Stomach (tissue), 9 donors: Measurements from ENCODE around the gene ME3. TPM values are rescaled to one million over a fixed set of nuclear protein-coding genes. Genes with fewer than 3 reads are reported as not detected.
A peak's percentile ranks its signal among the peaks of the same experiment; 100 is the strongest.

ENCODE experiments used
- DNase-seq, 2 donors: peaks; one replicate each; pipeline versions ENCODE4 v3.0.0 to v3.0.0-alpha.2; 2013 to 2019
- H3K27ac ChIP-seq, 5 donors: fragments of 200-600 bp in 4 of 5; sonication (generic) in 4 of 5; one replicate each; pipeline ENCODE4 v1.5.1; 2013 to 2019; ENCODE audit warnings: mild to moderate bottlenecking in 1 of 5, moderate library complexity in 1 of 5
- H3K27me3 ChIP-seq, 3 donors: fragments of 200-600 bp; sonication (generic); one replicate each; pipeline ENCODE4 v1.5.1; 2017 to 2019; ENCODE audit warnings: mixed run types in 1 of 3
- H3K36me3 ChIP-seq, 4 donors: fragments of 200-600 bp; sonication (generic); 1 replicate in 3 of 4; 2 replicates in 1 of 4; pipeline ENCODE4 v1.5.1; 2016 to 2019
- H3K4me1 ChIP-seq, 4 donors: fragments of 200-600 bp; sonication (generic); one replicate each; pipeline ENCODE4 v1.5.1; 2016 to 2019
- H3K4me3 ChIP-seq, 4 donors: fragments of 200-600 bp; sonication (generic) in 3 of 4; one replicate each; pipeline ENCODE4 v1.5.1; 2016 to 2019; ENCODE audit warnings: mild to moderate bottlenecking in 1 of 4
- H3K9me3 ChIP-seq, 4 donors: fragments of 200-600 bp; sonication (generic); one replicate each; pipeline ENCODE4 v1.5.1; 2016 to 2019
- EP300 ChIP-seq: sonication (generic); formaldehyde crosslinking; IDR thresholded peaks from one replicate; pipeline ENCODE4 v1.6.1; 2017; ENCODE audit warnings: antibody characterized with exemption
- POLR2A ChIP-seq, 4 donors: fragments of 450-650 bp; IDR thresholded peaks; one replicate each; pipeline ENCODE4 v1.6.1; 2016; ENCODE audit warnings: antibody characterized with exemption in 4 of 4, control low read depth in 2 of 4, mild to moderate bottlenecking in 1 of 4, moderate library complexity in 1 of 4
- POLR2AphosphoS5 ChIP-seq, 3 donors: sonication (generic); formaldehyde crosslinking; IDR thresholded peaks; one replicate each; pipeline ENCODE4 v1.6.1; 2016; ENCODE audit warnings: antibody characterized with exemption in 3 of 3
- WGBS, 5 donors: extraction: QIAGEN DNeasy Blood & Tissue Kit in 3 of 5; methylation state at CpG; one replicate each; pipeline versions ENCODE4 v1.1.5 to v1.1.7; 2013 to 2018; 5-methylcytosine and 5-hydroxymethylcytosine counted together
- intact Hi-C: fragments of 100-400 bp; cut with DNase I; formaldehyde crosslinking; loops from one replicate; pipeline ENCODE4 v1.15.1; 2023; ENCODE audit warnings: low total_unique reads
- polyA plus RNA-seq, 3 donors: library from polyadenylated mRNA; stranded (reverse); fragments of 200-250 nt; gene quantifications; one replicate each; pipeline ENCODE4 v1.2.3, GENCODE V29; 2013
- total RNA-seq, 5 donors: library from RNA; depleted of rRNA; stranded (reverse); fragments of >200 nt; gene quantifications; one replicate each; pipeline versions ENCODE4 v1.1.0 to v1.2.3, GENCODE V29; 2014 to 2016
- TF ChIP-seq, protein P1 (sequence below), 7 experiments: fragments of 450-650 bp in 4 of 7; fragments of 200-600 bp in 3 of 7; sonication (generic) in 3 of 7; IDR thresholded peaks; one replicate each; pipeline ENCODE4 v1.5.1; 2016 to 2019; ENCODE audit warnings: antibody characterized with exemption in 7 of 7, control low read depth in 2 of 7, mild to moderate bottlenecking in 1 of 7
- donor health status: healthy with polysubstance abuse.
- donor health status: Bipolar disorder and iron deficiency.
- donor health status: healthy.

ME3 gene
- total and polyA plus RNA-seq, 8 donors: 11.2 to 82.1 (median 51.1) TPM

GRCh38 chr11:86476109-86476861 lies 196.1 kb downstream of the ME3 start:
- Histone ChIP-seq H3K9me3 (no peaks in the 10 kb centered on the region), H3K4me3 (no peak overlapping the region), H3K27me3 (no peaks in the 10 kb centered on the region), H3K27ac (peak overlapping the region in 4 of 5 donors; percentile 5 to 70 (median 59)), H3K36me3 (no peaks in the 10 kb centered on the region), H3K4me1 (peaks cover 0 to 35% (median 17%) of the 10 kb centered on the region in 4 donors)
- 62 to 75% (median 71%) methylated on average over 6 of the region's 6 CpGs for WGBS, 5 donors
- DNase-seq: peak in 1 of 2 donors; percentile 62
- intact Hi-C loops: no loop called here
- TF ChIP-seq POLR2A (IDR thresholded peaks at IDR 0.05) (no peak), POLR2AphosphoS5 (IDR thresholded peaks at IDR 0.05) (no peak)
- TF ChIP-seq, protein P1, sequence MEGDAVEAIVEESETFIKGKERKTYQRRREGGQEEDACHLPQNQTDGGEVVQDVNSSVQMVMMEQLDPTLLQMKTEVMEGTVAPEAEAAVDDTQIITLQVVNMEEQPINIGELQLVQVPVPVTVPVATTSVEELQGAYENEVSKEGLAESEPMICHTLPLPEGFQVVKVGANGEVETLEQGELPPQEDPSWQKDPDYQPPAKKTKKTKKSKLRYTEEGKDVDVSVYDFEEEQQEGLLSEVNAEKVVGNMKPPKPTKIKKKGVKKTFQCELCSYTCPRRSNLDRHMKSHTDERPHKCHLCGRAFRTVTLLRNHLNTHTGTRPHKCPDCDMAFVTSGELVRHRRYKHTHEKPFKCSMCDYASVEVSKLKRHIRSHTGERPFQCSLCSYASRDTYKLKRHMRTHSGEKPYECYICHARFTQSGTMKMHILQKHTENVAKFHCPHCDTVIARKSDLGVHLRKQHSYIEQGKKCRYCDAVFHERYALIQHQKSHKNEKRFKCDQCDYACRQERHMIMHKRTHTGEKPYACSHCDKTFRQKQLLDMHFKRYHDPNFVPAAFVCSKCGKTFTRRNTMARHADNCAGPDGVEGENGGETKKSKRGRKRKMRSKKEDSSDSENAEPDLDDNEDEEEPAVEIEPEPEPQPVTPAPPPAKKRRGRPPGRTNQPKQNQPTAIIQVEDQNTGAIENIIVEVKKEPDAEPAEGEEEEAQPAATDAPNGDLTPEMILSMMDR (IDR thresholded peaks at IDR 0.05): no peak

DNA sequence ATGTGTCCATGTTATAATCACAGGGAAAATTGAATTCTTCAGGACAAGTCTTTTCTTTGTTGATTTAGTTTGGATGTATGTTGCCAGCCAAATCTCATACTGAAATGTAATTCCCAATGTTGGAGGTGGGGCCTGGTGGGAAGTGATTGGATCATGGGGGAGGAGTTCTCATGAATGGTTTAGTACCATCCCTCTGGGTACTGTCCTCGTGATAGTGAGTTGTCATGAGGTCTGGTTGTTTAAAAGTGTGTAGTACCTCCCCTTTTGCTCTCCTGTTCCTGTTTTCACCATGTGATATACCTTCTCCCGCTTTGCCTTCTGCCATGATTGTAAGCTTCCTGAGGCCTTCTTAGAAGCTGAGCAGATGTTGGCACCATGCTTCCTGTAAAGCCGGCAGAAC lies 197.4 kb downstream of the ME3 start:
- TF ChIP-seq, protein P1 (IDR thresholded peaks at IDR 0.05): no peak
- no peak for TF ChIP-seq POLR2AphosphoS5 (IDR thresholded peaks at IDR 0.05)
- TF ChIP-seq POLR2A (IDR thresholded peaks at IDR 0.05): no peak
- H3K27me3 ChIP-seq: no peaks in the 10 kb centered on the region
- intact Hi-C loops: no loop called here
- H3K27ac ChIP-seq: peak overlapping the region in 4 of 5 donors; percentile 5 to 70 (median 59)
- H3K4me1 ChIP-seq: peaks cover 0 to 35% (median 18%) of the 10 kb centered on the region in 4 donors
- H3K9me3 ChIP-seq: no peaks in the 10 kb centered on the region
- H3K36me3 ChIP-seq: no peaks in the 10 kb centered on the region
- WGBS, 5 donors: 88 to 96% (median 92%) methylated on average over 3 of the region's 3 CpGs
- no peak for DNase-seq
- H3K4me3 ChIP-seq: no peak overlapping the region

GRCh38 chr11:86473991-86474833 lies 198.2 kb downstream of the ME3 start:
- intact Hi-C loops: no loop called here
- H3K4me3 ChIP-seq: no peak overlapping the region
- peaks cover 0 to 38% (median 22%) of the 10 kb centered on the region in 4 donors for H3K4me1 ChIP-seq
- TF ChIP-seq, protein P1 (IDR thresholded peaks at IDR 0.05): no peak
- TF ChIP-seq EP300 (no peak), POLR2A (IDR thresholded peaks at IDR 0.05) (no peak), POLR2AphosphoS5 (IDR thresholded peaks at IDR 0.05) (no peak)
- no peaks in the 10 kb centered on the region for H3K27me3 ChIP-seq
- H3K9me3 ChIP-seq: no peaks in the 10 kb centered on the region
- WGBS, 5 donors: 64 to 76% (median 69%) methylated on average over 9 to 10 of the region's 10 CpGs
- H3K27ac ChIP-seq: peak overlapping the region; percentile 5 to 70 (median 52)
- H3K36me3 ChIP-seq: no peaks in the 10 kb centered on the region
- no peak for DNase-seq

- Histone ChIP-seq H3K9me3 (no peaks in the 10 kb centered on the region), H3K36me3 (peaks cover 0 to 9% (median 0%) of the 10 kb centered on the region in 4 donors), H3K27me3 (no peaks in the 10 kb centered on the region), H3K27ac (peak overlapping the region in 3 of 5 donors; percentile 21 to 32 (median 21)), H3K4me1 (peaks cover 0 to 13% (median 8%) of the 10 kb centered on the region in 4 donors), H3K4me3 (no peak overlapping the region)
- 74 to 85% (median 77%) methylated on average over 5 of the region's 5 CpGs for WGBS, 5 donors
- intact Hi-C loops: no loop called here
- DNase-seq: no peak
- TF ChIP-seq POLR2AphosphoS5 (IDR thresholded peaks at IDR 0.05) (no peak), EP300 (no peak), POLR2A (IDR thresholded peaks at IDR 0.05) (no peak)
- TF ChIP-seq, protein P1 (IDR thresholded peaks at IDR 0.05): no peak
Measured at GRCh38 chr11:86469491-86470388, 202.7 kb downstream of the ME3 start.
